HEK293T (cell line): Measurements from ENCODE around the gene TUBB1.
"Not testable (repeated sequence)": the region's sequence is repeated elsewhere in the genome, so short reads cannot be mapped to it uniquely, and the experiment has no call there.

Experiments
- CTCF ChIA-PET: fragments of 350-600 bp; formaldehyde crosslinking; extraction: SDS; loops from one replicate; lab custom pipeline; 2021; ENCODE audit warnings: antibody characterized with exemption, inconsistent platforms; lab: Yijun Ruan, JAX
- POLR2A ChIA-PET: fragments of 350-600 bp; formaldehyde crosslinking; extraction: SDS; loops from one replicate; lab custom pipeline; 2020; ENCODE audit warnings: antibody characterized with exemption, inconsistent platforms; lab: Yijun Ruan, JAX
- DNase-seq: peaks from one replicate; pipeline ENCODE4 v3.0.0; 2012; ENCODE audit warnings: mixed read lengths; ENCODE audit errors: extremely low spot score
- ARNT ChIP-seq: fragments of 450-650 bp; IDR thresholded peaks from 2 replicates; pipeline ENCODE4 v1.6.1; 2017; ENCODE audit warnings: mild to moderate bottlenecking
- BHLHE40 ChIP-seq: fragments of 450-650 bp; IDR thresholded peaks from 2 replicates; pipeline ENCODE4 v1.6.1; 2016; ENCODE audit warnings: mild to moderate bottlenecking, moderate library complexity, borderline replicate concordance
- CTBP1 ChIP-seq: fragments of 450-650 bp; IDR thresholded peaks from 2 replicates; pipeline ENCODE4 v1.6.1; 2016; ENCODE audit warnings: borderline replicate concordance
- ELF4 ChIP-seq: fragments of 450-650 bp; IDR thresholded peaks from 2 replicates; pipeline ENCODE4 v1.6.1; 2017; ENCODE audit warnings: antibody characterized with exemption
- FOXA1 ChIP-seq: fragments of 450-650 bp; IDR thresholded peaks from 2 replicates; pipeline ENCODE4 v1.6.1; 2016; ENCODE audit warnings: mild to moderate bottlenecking
- FOXK2 ChIP-seq: fragments of 450-650 bp; IDR thresholded peaks from 2 replicates; pipeline ENCODE4 v1.6.1; 2016; ENCODE audit warnings: mild to moderate bottlenecking
- FOXM1 ChIP-seq: fragments of 450-650 bp; IDR thresholded peaks from 2 replicates; pipeline ENCODE4 v1.6.1; 2017; ENCODE audit warnings: mild to moderate bottlenecking, borderline replicate concordance
- HDGF ChIP-seq: fragments of 450-650 bp; IDR thresholded peaks from 2 replicates; pipeline ENCODE4 v1.6.1; 2017; ENCODE audit warnings: antibody characterized with exemption, borderline replicate concordance
- L3MBTL2 ChIP-seq: fragments of 450-650 bp; conservative IDR thresholded peaks from 2 replicates; pipeline ENCODE4 v1.6.1; 2016; ENCODE audit warnings: mild to moderate bottlenecking
- LEF1 ChIP-seq: fragments of 450-650 bp; IDR thresholded peaks from 2 replicates; pipeline ENCODE4 v1.6.1; 2017; ENCODE audit warnings: mild to moderate bottlenecking, borderline replicate concordance
- NFRKB ChIP-seq: fragments of 450-650 bp; IDR thresholded peaks from 2 replicates; pipeline ENCODE4 v1.6.1; 2016; ENCODE audit warnings: mild to moderate bottlenecking, moderate library complexity
- SP1 ChIP-seq: fragments of 450-650 bp; IDR thresholded peaks from 2 replicates; pipeline ENCODE4 v1.6.1; 2017
- SUZ12 ChIP-seq: fragments of 450-650 bp; IDR thresholded peaks from 2 replicates; pipeline ENCODE4 v1.6.1; 2016; ENCODE audit warnings: mild to moderate bottlenecking
- TARDBP ChIP-seq: fragments of 450-650 bp; IDR thresholded peaks from 2 replicates; pipeline ENCODE4 v1.6.1; 2016
- ZNF384 ChIP-seq: fragments of 450-650 bp; IDR thresholded peaks from 2 replicates; pipeline ENCODE4 v1.6.1; 2016
- TF ChIP-seq, protein P1 (sequence below): fragments of 450-650 bp; IDR thresholded peaks from 2 replicates; pipeline ENCODE4 v1.6.1; 2016

TUBB1 gene

DNA sequence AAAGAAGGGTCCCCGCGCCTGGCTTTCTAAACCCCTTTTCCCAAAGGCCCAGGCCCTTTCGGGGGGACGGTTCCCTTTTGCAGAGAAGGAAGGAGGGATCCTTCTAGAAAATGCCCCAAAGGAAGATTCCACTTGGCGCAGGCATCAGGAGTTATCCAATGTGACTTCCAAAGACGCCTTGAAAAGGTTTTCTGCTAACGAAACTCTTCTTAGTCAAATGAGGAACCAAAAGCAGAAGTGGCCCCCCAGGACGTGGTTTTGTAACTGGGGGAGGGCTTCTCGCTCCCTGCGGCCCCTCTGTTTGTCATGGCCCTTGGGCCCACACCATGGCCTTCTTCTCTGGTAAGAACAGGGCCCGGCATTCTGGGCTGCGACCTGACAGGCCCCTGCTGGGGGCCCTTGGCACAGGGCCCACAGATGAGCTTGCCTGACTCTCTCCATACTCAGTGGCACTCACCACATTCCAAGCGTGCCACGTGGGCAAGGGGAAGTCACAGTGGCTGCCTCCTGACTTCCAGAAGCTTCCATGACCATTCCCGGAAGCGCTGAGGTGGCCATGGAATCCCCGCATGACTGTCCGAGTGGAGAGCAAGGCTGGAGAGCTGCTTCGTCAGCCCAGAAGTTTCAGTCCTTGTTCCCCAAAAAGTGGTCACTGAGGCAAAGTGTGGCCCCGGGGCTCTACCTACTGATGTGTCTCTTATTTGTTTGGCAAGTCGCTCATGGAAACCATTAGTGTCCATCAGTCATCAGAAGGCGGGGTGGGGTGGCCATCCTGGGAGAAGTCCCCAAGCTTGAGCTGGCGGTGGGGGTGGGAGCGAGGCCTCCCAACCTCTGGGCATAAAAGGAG, 11.3 kb upstream of the TUBB1 start:
- ChIA-PET CTCF (no interaction called here), POLR2A (interaction anchor here (1.9 kb wide), 1 partner anchor 24 kb away, joined by 10 read pairs; the partner anchor contains the start of gene ATP5F1E)
- DNase-seq: no peak
- TF ChIP-seq NFRKB (no peak), FOXA1 (no peak), L3MBTL2 (no peak), TARDBP (no peak), BHLHE40 (no peak), SUZ12 (no peak)

DNA sequence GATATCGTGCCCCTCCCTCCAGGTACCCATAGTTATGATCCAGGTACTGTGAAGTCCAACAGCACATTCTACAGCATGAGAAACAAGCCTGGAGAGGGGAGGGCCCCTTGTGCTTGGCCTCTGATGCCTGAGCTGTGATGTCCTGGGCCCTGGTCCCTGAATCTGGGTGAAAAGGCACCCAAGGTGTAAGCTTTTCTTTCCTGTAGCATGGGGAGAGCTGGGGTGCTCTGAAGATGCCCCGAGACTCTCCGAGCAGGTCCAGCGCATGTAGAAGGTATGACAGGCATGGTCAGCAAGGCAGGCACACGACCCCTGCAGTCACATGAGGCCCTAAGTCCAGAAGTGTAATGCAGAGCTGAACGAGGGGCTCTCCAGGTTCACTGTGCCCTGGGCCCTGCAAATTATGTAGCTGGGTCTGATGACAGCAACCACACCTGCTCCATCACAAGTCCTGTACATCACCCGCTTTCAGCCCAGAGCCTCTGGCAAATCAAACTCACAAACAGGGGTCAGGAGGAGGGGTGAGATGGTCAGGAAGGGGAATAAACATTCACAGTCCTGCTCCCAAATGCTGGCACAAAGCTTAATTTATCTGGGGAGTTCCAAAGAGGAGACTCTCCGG, 10.4 kb upstream of the TUBB1 start:
- no peak for DNase-seq
- POLR2A ChIA-PET: interaction anchor here (1.9 kb wide), 1 partner anchor 23 kb away, joined by 10 read pairs; the partner anchor contains the start of gene ATP5F1E
- CTCF ChIA-PET: interaction anchor here (0.5 kb wide), 1 partner anchor 16 kb away, joined by 3 read pairs; no protein-coding TSS in a partner anchor
- TF ChIP-seq CTBP1: no peak

DNA sequence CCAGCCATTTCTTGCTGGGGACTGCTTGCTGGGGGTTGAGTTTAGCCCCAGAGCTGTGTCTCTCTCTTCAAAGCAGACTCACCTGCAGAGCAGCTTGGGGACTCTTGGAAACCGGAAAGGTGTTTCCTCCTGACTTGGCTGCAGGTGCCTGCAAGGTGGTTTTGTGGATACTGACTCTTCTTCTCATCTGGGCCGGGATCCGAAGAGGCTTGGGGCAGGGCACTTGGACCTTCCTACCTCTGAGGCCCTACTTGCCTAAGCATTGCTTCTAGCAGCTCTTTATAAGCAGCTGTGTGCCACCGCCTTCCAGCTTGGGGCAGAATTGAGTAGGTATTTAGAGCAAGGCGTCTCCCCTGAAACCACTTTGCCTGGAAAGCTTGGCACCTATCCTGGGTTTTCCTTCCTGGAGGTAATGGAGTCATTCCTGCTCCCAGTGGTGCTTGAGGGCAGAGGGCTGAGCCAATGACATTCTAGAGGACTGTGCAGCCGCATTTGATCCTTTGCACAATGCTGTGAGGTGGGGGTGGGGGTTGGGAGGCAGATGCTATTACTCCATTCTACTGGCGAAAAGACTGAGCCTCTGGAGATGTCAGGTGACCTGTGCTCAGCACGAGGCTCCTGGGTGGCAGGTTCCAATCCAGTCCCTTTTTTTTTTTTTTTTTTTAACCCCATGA, 8.8 kb upstream of the TUBB1 start:
- CTCF ChIA-PET: interaction anchor here (0.5 kb wide), 1 partner anchor 392 kb away, joined by 3 read pairs; no protein-coding TSS in a partner anchor
- TF ChIP-seq HDGF: no peak
- TF ChIP-seq ARNT: no peak
- TF ChIP-seq BHLHE40: no peak
- no peak for TF ChIP-seq ELF4
- TF ChIP-seq, protein P1, sequence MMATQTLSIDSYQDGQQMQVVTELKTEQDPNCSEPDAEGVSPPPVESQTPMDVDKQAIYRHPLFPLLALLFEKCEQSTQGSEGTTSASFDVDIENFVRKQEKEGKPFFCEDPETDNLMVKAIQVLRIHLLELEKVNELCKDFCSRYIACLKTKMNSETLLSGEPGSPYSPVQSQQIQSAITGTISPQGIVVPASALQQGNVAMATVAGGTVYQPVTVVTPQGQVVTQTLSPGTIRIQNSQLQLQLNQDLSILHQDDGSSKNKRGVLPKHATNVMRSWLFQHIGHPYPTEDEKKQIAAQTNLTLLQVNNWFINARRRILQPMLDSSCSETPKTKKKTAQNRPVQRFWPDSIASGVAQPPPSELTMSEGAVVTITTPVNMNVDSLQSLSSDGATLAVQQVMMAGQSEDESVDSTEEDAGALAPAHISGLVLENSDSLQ: no peak
- TF ChIP-seq SUZ12: no peak
- no peak for TF ChIP-seq TARDBP
- no peak for DNase-seq
- POLR2A ChIA-PET: interaction anchor here (0.9 kb wide), 1 partner anchor 21 kb away, joined by 3 read pairs; the partner anchor contains the start of gene ATP5F1E

DNA sequence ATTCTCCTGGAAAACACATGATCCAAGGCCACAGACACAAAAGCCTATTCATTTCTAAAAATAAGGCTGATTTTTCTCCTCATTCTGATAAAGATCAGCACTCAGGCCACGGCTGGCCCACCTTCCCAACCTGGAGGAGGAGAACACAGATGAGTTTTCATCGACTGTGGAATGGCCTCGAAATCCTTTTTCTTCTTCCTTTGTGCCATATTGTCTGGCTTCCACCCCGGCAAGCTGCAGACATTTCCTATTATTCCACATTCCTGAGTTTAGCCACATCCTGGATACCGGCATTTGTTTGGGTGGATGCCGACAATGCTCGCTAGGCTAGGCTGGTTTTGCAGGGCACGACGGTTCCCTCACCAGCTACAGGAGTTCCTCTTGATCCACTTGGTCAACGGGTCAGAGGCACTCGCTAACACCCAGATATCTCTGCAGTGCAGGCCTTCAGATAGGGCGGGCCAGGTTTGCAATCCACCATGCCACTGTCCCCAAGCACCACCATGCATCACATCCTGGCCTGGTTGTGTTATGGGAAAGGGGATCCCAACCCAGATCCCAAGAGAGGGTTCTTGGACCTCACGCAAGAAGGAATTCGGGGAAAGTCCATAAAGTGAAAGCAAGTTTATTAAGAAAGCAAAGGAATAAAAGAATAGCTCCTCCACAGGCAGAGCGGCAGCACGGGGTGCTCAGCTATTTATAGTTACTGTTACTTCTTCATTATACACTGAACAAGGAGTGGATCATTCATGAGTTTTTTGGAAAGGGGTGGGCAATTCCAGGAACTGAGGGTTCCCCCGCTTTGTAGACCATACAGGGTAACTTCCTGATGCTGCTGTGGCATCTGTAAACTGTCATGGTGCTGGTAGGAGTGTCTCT, 8.0 kb upstream of the TUBB1 start:
- no peak for DNase-seq
- ChIA-PET CTCF (interaction anchor here (0.5 kb wide), 1 partner anchor 393 kb away, joined by 3 read pairs; no protein-coding TSS in a partner anchor), POLR2A (no interaction called here)
- no peak for TF ChIP-seq HDGF
- TF ChIP-seq TARDBP: no peak
- TF ChIP-seq ELF4: no peak
- TF ChIP-seq, protein P1: no peak
- no peak for TF ChIP-seq NFRKB
- no peak for TF ChIP-seq ZNF384
- no peak for TF ChIP-seq SUZ12
- TF ChIP-seq BHLHE40: no peak
- no peak for TF ChIP-seq SP1
- no peak for TF ChIP-seq FOXK2
- TF ChIP-seq LEF1: no peak
- no peak for TF ChIP-seq CTBP1
- no peak for TF ChIP-seq FOXM1
- no peak for TF ChIP-seq L3MBTL2
- no peak for TF ChIP-seq ARNT
- no peak for TF ChIP-seq FOXA1

DNA sequence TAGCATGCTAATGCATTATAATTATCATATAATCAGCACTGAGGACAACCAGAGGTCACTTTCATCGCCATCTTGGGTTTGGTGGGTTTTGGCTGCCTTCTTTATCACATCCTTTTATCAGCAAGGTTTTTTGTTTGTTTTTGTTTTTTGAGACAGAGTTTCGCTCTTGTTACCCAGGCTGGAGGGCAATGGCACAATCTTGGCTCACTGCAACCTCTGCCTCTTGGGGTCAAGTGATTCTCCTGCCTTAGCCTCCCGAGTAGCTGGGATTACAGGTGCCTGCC, 7.4 kb upstream of the TUBB1 start:
- POLR2A ChIA-PET, DNase-seq, CTCF ChIA-PET: not testable (repeated sequence)

DNA sequence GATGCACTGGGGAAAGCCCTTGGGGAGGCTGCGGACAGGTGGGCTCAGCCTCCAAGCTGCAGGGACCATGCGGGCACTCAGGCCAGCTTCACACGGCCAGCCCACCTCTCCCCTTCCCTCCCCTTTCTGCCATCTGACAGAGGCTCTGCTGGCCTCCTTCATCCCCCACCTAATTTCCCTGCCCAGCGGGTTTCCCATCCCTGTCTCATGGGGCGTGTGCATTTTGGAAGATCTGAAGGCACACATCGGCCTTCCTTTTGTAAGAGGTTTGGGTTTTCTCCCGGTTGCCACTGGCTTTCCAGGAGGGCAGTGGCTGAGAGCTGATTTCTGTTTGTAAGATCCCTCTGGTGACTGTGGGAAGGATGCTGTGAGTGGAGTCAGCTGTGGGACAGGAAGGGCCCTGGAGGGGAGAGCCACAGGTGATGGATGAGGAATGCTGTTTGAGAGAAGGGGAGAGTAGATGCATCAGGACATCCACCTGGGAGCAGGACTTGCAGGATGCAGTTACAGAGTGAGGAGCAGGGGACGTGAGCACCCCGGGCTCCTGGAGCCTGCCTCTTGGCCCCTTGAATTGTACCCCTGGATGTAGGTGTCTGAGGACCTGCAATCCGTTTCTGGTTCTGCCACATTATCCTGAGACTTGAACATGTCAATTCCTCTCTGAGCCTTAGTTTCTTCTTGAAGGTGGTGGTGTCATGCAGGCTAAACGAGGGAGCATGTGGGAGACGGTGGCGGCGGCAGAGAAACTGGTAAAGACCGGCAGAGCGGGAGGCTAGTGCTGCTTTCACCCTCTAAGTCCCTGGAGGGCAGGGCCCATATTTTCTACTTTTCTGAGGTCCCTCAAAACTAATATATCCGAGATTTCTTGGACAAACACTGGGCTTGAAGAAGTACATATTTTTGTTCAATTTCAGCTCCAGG, 5.9 kb upstream of the TUBB1 start:
- ChIA-PET POLR2A (no interaction called here), CTCF (no interaction called here)
- TF ChIP-seq LEF1 (no peak), HDGF (no peak)

More for the DNA sequence above, 5.9 kb upstream of the TUBB1 start:
- DNase-seq: no peak
